ENCODE measurements around the gene PNPLA5.

Gene PNPLA5

DNA sequence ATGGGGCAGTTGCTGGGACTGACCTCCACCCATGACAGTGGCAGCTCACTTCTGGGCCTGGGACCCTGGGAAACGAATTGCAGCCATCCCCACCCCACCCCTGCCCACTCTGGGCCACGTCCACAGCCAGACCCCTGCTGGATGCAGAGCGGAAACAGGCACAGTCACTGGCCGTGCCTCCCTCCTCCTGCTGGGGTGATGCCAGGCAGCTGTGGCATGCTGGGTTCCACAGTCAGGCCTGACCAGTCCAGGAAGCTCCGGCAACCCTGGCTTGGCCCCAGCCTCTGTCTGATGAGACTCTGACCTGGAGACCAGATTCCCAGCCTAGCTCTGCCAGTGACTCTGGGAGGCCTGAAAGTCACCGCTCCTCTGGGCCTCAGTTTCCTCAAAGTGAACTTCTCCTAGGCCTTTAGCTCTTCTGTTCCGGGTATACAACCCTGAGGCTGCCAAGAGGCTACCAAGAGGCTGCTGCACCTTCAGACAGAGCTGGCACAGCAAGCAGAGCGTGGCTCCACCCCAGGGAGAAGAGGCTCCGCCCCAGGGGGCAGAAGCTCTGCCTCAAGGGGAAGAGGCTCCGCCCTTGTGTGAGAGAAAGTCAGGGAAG is 38.4 kb downstream of the PNPLA5 start:
- no peak for DNase-seq

DNA sequence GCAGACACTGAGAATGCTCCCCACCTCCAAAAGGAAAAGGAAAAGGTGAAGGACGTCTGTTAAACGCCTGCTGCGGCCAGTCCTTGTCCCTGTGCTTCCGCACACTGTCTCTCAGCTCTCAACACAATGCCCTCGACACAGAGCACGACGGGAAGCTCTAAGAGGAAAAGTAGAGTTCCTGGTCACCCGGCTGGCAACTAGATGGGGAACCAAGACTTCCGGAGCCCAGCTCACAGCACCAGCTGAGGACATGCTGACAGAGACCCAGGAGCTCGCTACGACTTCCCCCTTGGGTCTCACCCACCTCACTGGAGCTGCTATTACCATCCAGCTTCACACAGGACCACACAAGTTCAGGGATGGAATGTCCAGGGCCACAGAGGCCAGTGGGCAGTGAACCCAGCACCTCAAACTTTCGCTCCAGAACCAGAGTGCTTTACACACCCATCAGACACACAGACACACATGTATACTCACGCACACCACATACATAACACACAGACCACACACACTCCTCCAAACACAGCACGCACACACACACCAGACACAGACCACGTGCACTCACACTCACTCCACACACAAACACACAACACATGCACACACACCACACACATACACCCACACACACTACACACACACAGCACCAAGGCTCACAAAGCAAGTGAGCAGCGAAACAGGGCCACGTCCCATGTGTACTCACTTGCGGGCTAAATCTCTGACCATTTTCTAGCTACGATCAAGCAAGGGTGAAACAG is 39.1 kb downstream of the PNPLA5 start:
- no peak for DNase-seq

DNA sequence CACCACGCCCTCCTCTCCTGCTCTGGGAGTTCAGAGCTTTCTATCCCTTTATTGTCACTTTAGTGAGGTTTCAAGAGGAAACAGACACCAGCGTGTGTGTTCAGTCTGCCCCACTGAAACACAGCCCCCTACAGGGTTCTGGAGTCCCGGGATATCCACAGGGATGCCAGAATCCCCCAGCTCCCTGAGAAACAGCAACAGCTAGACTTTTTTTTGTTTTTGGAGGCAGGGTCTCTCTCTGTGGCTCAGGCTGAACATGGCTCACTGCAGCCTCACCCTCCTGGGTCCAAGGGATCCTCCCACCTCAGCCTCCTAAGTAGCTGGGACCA is 39.9 kb downstream of the PNPLA5 start:
- no peak for DNase-seq

DNA sequence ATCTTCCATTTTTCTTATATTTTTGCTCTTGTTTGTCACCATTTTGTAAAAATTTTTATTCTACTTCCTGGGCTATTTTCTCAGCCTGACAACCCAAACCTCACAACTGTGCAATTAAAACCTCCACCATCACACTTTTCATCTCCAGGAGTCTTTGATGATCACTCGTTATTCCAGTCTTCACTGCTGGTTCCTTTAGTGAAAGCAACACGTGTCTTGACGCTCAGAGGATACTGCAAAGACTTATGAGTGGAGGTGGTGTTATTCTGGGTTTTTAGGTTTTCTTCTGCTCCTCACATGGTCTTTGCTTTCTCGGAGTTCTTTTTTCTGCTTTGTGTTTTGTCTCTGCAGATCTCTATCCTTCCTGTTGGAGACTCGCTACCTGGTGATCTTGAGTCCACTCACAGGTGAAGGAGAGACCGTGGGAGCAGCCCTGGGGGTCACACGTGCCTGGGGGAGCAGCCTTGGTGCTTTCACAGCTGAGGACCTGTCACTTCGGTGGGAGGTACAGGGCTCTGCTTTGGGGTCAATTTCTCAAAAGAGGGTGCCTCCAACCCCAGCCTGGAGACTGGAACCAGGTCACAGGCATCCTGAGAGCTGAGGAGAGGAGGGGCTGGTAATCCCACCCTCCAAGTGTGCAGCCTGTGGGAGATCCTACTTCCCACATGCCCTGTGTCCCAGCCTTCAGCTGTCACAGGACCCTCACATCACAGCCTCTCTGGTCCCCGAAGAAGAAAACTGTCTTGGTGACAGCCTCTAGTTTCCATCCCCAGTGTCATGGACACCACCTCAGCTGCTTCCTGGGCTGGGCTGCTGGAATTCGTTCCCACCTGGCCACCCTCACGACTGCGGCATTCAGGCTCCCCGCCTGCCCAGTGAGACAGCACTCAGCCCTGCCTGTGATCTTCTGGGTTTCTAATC is 40.5 kb downstream of the PNPLA5 start:
- DNase-seq: no peak

- DNase-seq: no peak
These were observed 41.3 kb downstream of the PNPLA5 start for GRCh38 chr22:43850529-43850928.

- DNase-seq: no peak
These were observed 42.1 kb downstream of the PNPLA5 start for GRCh38 chr22:43849731-43850130.

DNA sequence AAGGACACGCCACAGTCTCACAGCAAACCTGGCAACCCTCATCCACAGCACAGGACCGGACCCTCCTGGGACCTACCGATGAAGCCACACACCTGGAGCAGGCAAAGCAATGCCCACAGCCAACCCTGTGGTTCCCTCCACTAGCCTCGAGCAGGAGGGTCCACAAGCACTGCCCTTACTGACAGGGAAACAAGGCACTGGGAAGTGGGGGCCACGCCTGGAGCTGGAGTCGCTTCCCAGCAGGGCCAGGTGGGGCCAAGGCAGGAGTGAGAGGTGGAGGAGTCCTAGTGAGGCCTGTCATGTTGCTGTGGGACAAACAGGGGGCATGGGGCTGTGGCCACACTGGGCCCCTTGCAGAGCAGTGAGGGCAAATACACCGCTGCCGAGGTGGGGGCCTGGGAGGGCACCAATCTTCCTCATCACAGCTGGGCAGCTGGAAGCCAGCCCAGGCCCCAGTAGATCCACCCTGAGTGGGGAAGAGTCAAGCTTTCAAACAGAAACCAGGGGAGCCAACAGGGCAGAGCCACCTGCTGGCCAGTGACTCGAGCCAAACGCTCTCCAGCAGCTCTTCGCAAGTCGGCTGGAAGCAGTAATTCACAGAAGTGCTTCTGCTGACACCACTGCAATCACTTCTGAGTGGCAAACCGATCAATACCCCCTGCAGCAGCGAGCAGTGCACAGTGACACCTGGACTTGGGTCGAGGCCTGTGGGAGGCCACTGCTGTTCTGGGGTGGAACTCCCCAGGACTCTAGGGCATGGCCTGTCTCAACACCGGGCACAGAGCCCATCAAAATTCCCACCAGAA is 43.2 kb downstream of the PNPLA5 start:
- DNase-seq: peak; percentile 35

- no peak for DNase-seq
These were observed 44.2 kb downstream of the PNPLA5 start for GRCh38 chr22:43847376-43848289.

DNA sequence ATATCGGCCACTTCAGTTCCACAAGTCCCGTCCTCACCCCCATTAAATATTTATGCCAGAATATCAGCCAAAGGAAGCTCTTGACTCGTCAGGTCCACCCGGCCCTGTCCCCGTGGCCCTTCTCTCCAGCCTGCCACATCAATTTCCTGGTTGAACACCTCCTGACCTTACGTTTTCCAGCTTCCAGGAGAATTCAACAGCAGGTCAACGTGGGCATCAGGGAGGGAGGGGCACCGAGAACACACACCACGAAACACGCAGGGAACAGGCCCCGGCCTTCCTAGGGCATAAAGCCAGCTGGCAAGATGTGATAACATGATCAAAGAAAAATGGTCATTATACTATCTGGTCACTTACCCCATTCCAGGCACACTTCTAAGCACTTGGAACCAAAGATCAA is 44.8 kb downstream of the PNPLA5 start:
- DNase-seq: no peak

GRCh38 chr22:43845981-43846380 is 45.8 kb downstream of the PNPLA5 start:
- no peak for DNase-seq

GRCh38 chr22:43844560-43845545 is 47.0 kb downstream of the PNPLA5 start:
- no peak for DNase-seq

GRCh38 chr22:43843783-43844530 is 47.9 kb downstream of the PNPLA5 start:
- no peak for DNase-seq

DNA sequence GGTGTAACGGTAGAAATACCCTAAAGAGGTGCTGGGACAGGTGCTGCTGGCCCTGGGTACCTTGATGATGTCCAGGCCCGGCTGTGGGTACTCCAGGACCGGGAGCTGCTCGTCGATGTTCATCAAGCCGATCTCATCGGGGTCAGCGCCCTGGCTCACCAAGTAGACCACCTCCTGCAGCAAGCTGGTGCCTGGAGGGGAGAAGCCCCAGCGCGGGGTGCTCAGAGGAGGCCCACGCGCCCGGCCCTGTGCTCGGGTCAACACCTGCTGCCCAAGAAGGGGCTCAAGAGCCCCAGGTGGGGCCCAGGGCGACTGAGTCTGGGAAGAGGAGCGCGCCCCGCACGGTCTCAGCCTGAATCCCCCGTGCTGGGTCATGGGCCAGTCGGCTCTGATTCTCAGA is 50.1 kb downstream of the PNPLA5 start:
- DNase-seq: no peak

GRCh38 chr22:43840851-43841250 is 51.0 kb downstream of the PNPLA5 start:
- DNase-seq: no peak

- DNase-seq: no peak
These were observed 51.4 kb downstream of the PNPLA5 start for GRCh38 chr22:43840431-43840830.

DNA sequence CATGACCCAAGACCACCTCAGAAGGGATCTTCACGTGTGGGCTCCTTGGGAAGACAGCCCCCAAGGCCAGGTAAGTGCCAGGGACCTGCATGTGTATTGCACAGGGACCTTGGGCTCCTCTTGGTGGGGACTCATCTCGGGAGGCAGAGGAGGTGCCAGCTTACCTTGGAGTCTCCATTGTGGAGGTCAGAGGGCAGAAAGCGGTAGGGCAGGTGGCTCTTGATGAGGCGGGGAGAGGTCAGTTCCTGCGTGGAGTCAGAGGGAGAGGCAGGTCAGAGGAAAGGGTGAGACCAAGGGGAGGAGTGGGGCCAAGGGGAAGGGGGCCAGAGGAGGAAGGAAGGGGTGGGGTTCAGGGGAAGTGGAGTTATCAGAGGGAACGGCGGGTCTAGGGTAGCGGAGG is 52.0 kb downstream of the PNPLA5 start:
- no peak for DNase-seq

DNA sequence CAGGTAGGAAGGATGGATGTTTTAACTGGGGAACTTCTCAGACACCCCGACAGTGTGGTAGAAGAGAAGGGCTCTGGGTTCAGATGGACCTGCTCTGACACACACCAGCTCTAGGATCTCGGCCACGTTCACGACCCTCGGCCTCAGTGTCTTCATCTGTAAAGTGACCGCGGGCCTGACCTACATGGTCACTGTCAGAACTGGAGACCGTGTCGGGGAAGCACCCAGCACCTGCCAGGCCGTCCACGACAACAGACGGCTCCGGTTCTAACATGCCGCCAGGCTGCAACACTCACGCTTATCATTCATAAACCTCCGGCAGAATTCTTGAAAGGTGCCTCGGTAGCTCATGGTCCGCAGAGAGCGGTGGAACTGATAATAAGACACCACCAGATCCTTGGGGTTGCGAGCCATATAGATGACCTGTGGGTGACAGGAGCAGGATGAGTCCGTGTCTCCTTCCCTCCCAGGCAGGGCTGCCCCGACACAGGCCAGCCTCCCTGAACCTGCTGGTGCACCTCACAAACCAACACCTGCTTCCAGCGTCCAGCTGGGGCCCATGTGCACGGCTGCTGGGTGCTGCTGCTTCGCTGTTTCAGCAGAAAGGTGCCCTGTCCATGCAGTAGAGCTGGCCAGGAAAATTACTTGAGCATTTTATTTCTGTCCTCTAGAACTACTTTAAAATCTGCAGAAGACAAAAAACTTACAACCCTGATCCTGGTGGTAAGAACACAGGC is 53.1 kb downstream of the PNPLA5 start:
- DNase-seq: no peak

DNA sequence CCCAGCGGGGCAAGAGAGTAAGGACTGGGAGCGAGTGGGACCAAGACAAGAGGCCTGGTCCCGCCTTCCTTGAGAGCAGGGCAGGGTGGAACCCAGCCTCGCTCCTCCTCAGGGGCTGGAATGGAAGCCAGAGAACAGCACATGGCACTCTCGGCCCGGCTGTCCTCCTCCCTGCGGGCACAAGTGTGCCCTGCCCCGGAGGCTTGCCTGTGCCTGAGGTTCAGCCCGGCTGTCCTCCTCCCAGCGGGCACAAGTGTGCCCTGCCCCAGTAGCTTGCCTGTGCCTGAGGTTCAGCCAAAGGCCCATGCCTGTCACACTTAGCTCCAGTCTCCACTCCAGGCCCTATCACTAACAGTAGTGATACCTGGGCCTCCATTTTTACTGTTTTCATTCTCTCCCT is 53.7 kb downstream of the PNPLA5 start:
- DNase-seq: no peak

DNA sequence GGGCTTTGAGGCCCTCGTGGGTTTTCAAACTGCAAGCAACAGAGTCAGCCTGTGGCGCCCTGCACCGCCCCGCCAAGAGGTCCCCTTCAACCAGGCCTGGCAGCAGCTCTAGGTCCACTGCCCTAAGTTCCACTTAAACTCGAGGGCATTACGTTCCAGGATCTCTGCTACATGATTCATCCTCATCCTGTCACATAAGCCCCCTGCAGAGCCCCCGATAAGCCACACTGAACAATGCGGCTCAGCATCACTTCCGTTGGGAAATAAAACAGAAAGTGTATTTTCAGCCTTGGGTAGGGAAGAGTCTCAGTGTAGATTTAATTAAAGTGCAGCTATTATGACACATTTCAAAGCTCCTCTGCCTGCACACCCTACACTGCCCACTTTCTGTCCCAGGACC is 54.1 kb downstream of the PNPLA5 start:
- DNase-seq: no peak
